Spleen (tissue), 11 donors: ENCODE results near the gene BRAF. TPM values are rescaled to one million over a fixed set of nuclear protein-coding genes. Genes with fewer than 3 reads are reported as not detected.

ENCODE experiments used
- DNase-seq: peaks from one replicate; pipeline ENCODE4 v3.0.0-alpha.2; 2020
- H3K27ac ChIP-seq, 8 donors: fragments of 200-600 bp; sonication (generic) in 7 of 8; 1 replicate in 4 of 8; 2 replicates in 4 of 8; pipeline versions ENCODE4 v1.5.0 to v1.8.0; 2016 to 2021; ENCODE audit warnings: inconsistent platforms in 4 of 8, mild to moderate bottlenecking in 4 of 8, moderate library complexity in 1 of 8
- H3K27me3 ChIP-seq, 7 donors: fragments of 200-600 bp; sonication (generic) in 6 of 7; replicated peaks in 1 of 7; 1 replicate in 4 of 7; 2 replicates in 3 of 7; pipeline versions ENCODE4 v1.5.0 to v1.8.0; 2016 to 2021; ENCODE audit warnings: inconsistent platforms in 3 of 7, mild to moderate bottlenecking in 1 of 7
- H3K36me3 ChIP-seq, 6 donors: fragments of 200-600 bp; sonication (generic) in 5 of 6; 1 replicate in 4 of 6; 2 replicates in 2 of 6; pipeline versions ENCODE4 v1.5.0 to v1.8.0; 2016 to 2021; ENCODE audit warnings: inconsistent platforms in 2 of 6
- H3K4me1 ChIP-seq, 6 donors: fragments of 200-600 bp; sonication (generic) in 5 of 6; 1 replicate in 3 of 6; 2 replicates in 3 of 6; pipeline versions ENCODE4 v1.5.0 to v1.8.0; 2016 to 2021; ENCODE audit warnings: inconsistent platforms in 3 of 6
- H3K4me3 ChIP-seq, 8 donors: fragments of 200-600 bp; sonication (generic) in 7 of 8; 1 replicate in 4 of 8; 2 replicates in 4 of 8; pipeline versions ENCODE4 v1.5.0 to v1.8.0; 2016 to 2021; ENCODE audit warnings: inconsistent platforms in 4 of 8, mild to moderate bottlenecking in 4 of 8, moderate library complexity in 2 of 8
- H3K9me3 ChIP-seq, 8 donors: fragments of 200-600 bp; sonication (generic) in 7 of 8; 1 replicate in 4 of 8; 2 replicates in 4 of 8; pipeline versions ENCODE4 v1.5.0 to v1.8.0; 2016 to 2021; ENCODE audit warnings: inconsistent platforms in 4 of 8
- CTCF ChIP-seq, 11 experiments: fragments of 200-600 bp in 7 of 11; fragments of 450-650 bp in 4 of 11; sonication (generic) in 4 of 11; IDR thresholded peaks in 8 of 11; conservative IDR thresholded peaks in 3 of 11; 1 replicate in 7 of 11; 2 replicates in 4 of 11; pipeline versions ENCODE4 v1.4.0 to v1.8.0; 2016 to 2021; ENCODE audit warnings: antibody characterized with exemption in 11 of 11, inconsistent platforms in 4 of 11, mild to moderate bottlenecking in 1 of 11
- POLR2A ChIP-seq, 3 donors: fragments of 450-650 bp; IDR thresholded peaks; one replicate each; pipeline ENCODE4 v1.5.1; 2017; ENCODE audit warnings: antibody characterized with exemption in 3 of 3, mild to moderate bottlenecking in 1 of 3
- POLR2AphosphoS5 ChIP-seq, 3 donors: sonication (generic); formaldehyde crosslinking; IDR thresholded peaks; one replicate each; pipeline ENCODE4 v1.5.1; 2017; ENCODE audit warnings: antibody characterized with exemption in 3 of 3
- WGBS, 5 donors: extraction: QIAGEN DNeasy Blood & Tissue Kit in 3 of 5; methylation state at CpG; one replicate each; pipeline versions ENCODE4 v1.1.5 to v1.1.7; 2013 to 2018; 5-methylcytosine and 5-hydroxymethylcytosine counted together
- intact Hi-C: fragments of 100-400 bp; cut with DNase I; formaldehyde crosslinking; loops from one replicate; pipeline ENCODE4 v1.15.0; 2023; ENCODE audit warnings: low total_unique reads
- polyA plus RNA-seq, 3 donors: library from polyadenylated mRNA; stranded (reverse); fragments of 200-250 nt; gene quantifications; one replicate each; pipeline ENCODE4 v1.2.1, GENCODE V29; 2013
- total RNA-seq, 7 donors: library from RNA; depleted of rRNA in 3 of 7; stranded (reverse); fragments of >200 nt in 3 of 7; fragmentation: NEBNext Ultra II Directional in 4 of 7; extraction: Animal tissue kit (Norgen Biotek cat#: 25700) in 4 of 7; gene quantifications; one replicate each; pipeline versions ENCODE4 v1.1.0 to v1.2.1, GENCODE V29; 2016 to 2021
- donor health status: healthy with polysubstance abuse.
- donor health status: DM: no; HTN: no; CAD: no; lungs with moderate emphysema.
- donor health status: DM: no; HTN: no; CAD: no.
- donor health status: Bipolar disorder and iron deficiency.
- donor health status: healthy.
- donor health status: DM: no; HTN: no; CAD: no.
- donor health status: DM: yes; HTN: yes; CAD: no.

Gene BRAF
- total and polyA plus RNA-seq, 10 donors: 4.3 to 82.7 (median 49.3) TPM

GRCh38 chr7:140923358-140924006 lies 1.2 kb downstream of the BRAF start:
- WGBS, 5 donors: 8 to 13% (median 10%) methylated on average over 11 of the region's 11 CpGs
- Histone ChIP-seq H3K4me1 (peaks cover 14 to 61% (median 36%) of the 10 kb centered on the region in 6 donors), H3K27me3 (no peaks in the 10 kb centered on the region), H3K27ac (peak overlapping the region; percentile 96 to 99 (median 98)), H3K36me3 (peaks cover 0 to under 1% (median 0%) of the 10 kb centered on the region in 6 donors), H3K9me3 (no peaks in the 10 kb centered on the region), H3K4me3 (peak overlapping the region; percentile 64 to 92 (median 81))
- TF ChIP-seq CTCF (IDR thresholded peaks at IDR 0.05 in 8 of 11, conservative IDR thresholded peaks at IDR 0.05 in 3 of 11) (no peak), POLR2A (IDR thresholded peaks at IDR 0.05) (no peak), POLR2AphosphoS5 (IDR thresholded peaks at IDR 0.05) (no peak)
- no peak for DNase-seq
- intact Hi-C loops: no loop called here

- peaks cover 0 to 4% (median 0%) of the 10 kb centered on the region in 6 donors for H3K36me3 ChIP-seq
- intact Hi-C loops: no loop called here
- peak overlapping the region in 5 of 8 donors; percentile 64 to 92 (median 82) for H3K4me3 ChIP-seq
- H3K4me1 ChIP-seq: peaks cover 14 to 67% (median 37%) of the 10 kb centered on the region in 6 donors
- peak overlapping the region in 2 of 8 donors; percentile 8 to 96 for H3K27ac ChIP-seq
- H3K9me3 ChIP-seq: no peaks in the 10 kb centered on the region
- no peak for DNase-seq
- 39 to 49% (median 46%) methylated on average over 2 of the region's 2 CpGs for WGBS, 5 donors
- no peak for TF ChIP-seq POLR2A (IDR thresholded peaks at IDR 0.05)
- TF ChIP-seq POLR2AphosphoS5 (IDR thresholded peaks at IDR 0.05): no peak
- no peak for TF ChIP-seq CTCF (IDR thresholded peaks at IDR 0.05 in 8 of 11, conservative IDR thresholded peaks at IDR 0.05 in 3 of 11)
- H3K27me3 ChIP-seq: no peaks in the 10 kb centered on the region
Observed at GRCh38 chr7:140922741-140923345, 1.9 kb downstream of the BRAF start.

GRCh38 chr7:140920745-140921144 lies 4.0 kb downstream of the BRAF start:
- peaks cover 0 to 4% (median 0%) of the 10 kb centered on the region in 6 donors for H3K36me3 ChIP-seq
- no peaks in the 10 kb centered on the region for H3K9me3 ChIP-seq
- no peak overlapping the region for H3K4me3 ChIP-seq
- no peaks in the 10 kb centered on the region for H3K27me3 ChIP-seq
- no peak overlapping the region for H3K27ac ChIP-seq
- intact Hi-C loops: no loop called here
- no peak for TF ChIP-seq POLR2AphosphoS5 (IDR thresholded peaks at IDR 0.05)
- no peak for TF ChIP-seq CTCF (IDR thresholded peaks at IDR 0.05 in 8 of 11, conservative IDR thresholded peaks at IDR 0.05 in 3 of 11)
- TF ChIP-seq POLR2A (IDR thresholded peaks at IDR 0.05): no peak
- no peak for DNase-seq
- 88 to 93% (median 92%) methylated on average over 1 of the region's 1 CpG for WGBS, 5 donors
- H3K4me1 ChIP-seq: peaks cover 19 to 86% (median 53%) of the 10 kb centered on the region in 6 donors

GRCh38 chr7:140918236-140918635 lies 6.5 kb downstream of the BRAF start:
- no peak overlapping the region for H3K4me3 ChIP-seq
- H3K36me3 ChIP-seq: peaks cover 0 to 4% (median 0%) of the 10 kb centered on the region in 6 donors
- intact Hi-C loops: no loop called here
- H3K4me1 ChIP-seq: peaks cover 17 to 93% (median 42%) of the 10 kb centered on the region in 6 donors
- DNase-seq: no peak
- no peak for TF ChIP-seq CTCF (IDR thresholded peaks at IDR 0.05 in 8 of 11, conservative IDR thresholded peaks at IDR 0.05 in 3 of 11)
- no peak for TF ChIP-seq POLR2AphosphoS5 (IDR thresholded peaks at IDR 0.05)
- TF ChIP-seq POLR2A (IDR thresholded peaks at IDR 0.05): no peak
- H3K27ac ChIP-seq: no peak overlapping the region
- 94 to 99% (median 96%) methylated on average over 6 of the region's 6 CpGs for WGBS, 5 donors
- H3K27me3 ChIP-seq: no peaks in the 10 kb centered on the region
- no peaks in the 10 kb centered on the region for H3K9me3 ChIP-seq
